ENCODE data around the gene ACP7.

The ACP7 gene

DNA sequence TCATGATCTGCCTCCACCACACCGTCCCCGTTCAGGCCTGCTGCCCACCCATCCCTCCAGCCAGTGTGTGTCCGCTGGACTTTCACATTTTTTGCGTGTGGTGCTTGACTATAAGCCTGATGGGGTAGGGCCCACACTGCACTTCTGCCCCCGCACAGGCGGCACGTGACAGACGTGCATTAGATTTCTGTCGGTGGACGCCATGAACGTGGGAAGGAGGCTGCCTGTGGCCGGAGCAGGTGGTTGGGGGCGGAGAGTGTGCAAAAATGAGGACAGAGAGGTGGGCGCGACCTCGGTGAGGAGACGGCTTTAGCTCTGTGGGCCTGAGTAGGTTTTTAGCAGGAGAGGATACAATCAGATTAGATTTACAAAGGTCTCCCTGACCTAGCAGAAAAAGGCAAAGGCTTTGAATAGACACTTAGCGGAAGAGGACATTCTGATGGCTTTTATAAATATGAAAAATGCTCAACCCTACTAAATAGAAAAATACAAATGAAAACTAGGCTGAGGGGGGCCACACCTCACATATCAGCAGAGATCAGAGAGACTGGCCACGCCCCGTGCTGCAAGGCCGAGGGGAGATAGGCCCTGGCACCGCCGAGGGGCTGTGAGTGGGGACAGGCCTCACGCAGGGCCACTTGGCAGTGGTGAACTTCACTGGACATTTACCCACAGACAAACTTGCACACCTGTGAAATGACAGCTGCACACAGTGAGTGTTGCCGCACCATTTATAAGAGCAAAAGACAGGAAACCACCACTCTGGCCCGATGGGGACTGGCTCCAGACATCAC, 66.8 kb downstream of the ACP7 start:
- no peak for DNase-seq

DNA sequence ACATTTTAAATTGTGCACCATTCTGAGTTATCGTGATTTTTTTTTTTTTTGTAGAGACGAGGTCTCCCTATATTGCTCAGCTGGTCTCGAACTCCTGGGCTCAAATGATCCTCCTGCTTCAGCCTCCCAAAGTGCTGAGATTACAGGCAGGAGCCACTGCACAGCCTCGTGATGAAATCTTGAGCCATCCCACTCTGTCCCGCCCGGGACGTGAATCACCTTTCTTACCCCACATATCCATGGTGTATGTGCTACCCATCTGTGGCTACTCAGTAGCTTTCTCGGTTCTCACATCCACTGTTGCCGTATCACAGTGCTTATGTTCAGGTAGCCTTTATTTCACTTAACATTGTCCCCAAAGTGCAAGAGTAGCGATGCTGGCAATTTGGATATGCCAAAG, 67.9 kb downstream of the ACP7 start:
- DNase-seq = no peak

DNA sequence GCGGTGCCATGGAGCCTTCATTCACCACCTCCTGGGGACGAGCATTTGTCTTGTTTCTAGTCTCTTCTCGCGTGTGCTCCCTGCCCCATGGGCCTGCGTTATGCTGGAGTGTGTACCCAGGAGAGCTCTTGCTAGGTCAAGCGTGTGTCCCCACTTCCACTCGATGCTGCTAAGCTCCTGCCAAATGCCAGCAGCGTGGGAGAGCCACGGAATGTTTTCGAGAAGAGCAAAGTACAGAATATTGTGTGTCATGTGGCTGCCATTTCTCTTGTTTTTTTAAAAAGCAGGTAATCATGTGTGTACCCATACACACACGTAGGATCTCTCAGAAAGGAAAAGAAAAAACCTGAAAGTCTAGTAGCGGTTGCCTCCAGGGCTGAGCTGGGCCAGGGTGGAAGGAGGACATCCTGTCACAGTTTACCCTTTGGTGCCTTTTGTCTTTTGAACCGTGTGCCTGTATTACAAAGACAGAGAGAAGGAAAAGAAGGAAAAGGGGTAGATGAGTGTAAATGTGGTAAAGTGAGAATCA, 70.0 kb downstream of the ACP7 start:
- no peak for DNase-seq

DNA sequence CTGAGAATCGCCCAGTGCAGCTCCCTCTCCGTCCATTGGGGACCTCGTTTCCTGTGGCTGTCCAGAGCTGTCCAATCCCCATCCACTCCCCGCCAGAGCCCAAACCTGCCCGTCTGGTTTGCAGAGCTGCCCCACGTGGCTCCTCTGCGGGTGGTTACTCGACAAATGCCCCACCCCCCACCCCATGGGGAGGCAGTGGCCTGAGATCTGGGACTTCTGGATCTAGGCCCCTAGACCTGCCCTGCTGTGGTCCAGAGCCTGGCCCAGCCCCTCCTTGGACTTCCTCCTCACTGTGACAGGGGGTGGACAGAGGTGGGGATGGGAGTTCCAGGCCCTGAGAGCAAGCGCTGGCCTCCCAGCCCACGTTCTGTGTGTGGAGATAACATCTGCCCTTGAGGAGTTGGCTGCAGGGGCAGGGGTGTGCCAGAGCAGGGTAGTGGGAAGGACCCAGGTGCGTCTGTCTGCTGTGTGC, 70.5 kb downstream of the ACP7 start:
- DNase-seq = peak; percentile 6

- no peak for DNase-seq
Observed at GRCh38 chr19:39155114-39155700, 71.0 kb downstream of the ACP7 start.

DNA sequence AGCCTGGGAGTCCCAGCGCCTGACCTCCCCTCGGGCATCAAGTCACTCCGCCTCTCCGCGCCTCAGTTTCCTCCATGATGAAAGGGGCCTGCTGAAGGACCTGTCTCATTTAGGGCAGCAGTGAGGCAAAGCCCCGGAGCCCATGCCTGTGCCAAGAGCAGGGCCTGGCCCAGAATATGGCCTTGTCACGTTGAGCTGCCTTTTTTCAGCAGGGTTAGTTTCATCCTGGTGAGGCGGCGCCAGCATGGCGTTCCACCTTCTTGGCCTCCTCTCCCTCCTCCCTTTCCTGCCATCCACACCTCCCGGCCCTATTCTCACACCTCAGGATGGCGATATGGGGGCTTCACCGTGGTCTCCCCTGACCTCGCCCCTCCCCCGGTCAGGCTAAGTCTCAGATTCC, 71.6 kb downstream of the ACP7 start:
- no peak for DNase-seq

DNA sequence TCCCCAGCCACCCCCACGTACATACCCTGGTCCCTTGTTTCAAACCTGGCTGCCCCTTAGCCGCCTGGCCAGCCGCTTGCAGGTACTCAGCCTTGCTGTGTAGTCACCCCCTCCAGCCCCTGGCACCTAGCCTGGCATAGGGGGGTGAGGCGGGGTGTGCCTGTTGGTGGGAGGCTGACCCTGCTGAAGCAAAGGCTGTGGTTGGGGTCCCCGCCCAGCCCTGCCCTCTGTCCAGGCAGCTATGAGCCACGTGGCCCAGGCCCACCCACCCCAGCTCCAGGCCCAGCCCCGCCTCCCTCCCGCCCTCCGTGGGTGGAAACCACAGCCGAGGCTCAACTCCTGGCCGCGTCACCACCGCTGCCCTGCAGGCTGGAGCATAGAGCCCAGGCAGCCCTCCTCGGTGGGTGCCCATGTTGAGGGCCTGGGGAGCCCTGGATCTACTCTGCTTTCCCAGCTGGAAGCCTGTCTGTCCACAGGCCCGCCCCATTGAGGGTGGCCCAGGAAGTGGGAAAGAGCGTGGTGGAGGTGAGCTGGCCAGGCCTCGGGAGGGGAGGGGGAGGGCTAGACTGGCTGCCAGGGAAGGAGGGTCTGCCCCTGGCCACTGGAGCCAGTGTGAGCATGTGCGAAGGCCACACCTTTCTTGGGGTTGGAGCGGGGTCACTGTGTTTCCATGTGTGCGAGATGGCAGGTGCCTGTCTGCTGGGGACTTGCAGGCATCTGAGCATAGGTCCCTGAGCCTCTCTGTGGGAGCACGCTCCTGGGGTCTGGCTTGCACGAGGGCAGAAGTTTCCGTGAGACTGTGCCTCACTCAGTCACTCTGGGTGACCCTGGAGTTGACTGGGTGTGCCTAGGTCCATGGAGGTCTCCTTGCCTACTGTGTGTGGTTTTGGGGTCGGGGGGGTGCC, 72.4 kb downstream of the ACP7 start:
- no peak for DNase-seq

DNA sequence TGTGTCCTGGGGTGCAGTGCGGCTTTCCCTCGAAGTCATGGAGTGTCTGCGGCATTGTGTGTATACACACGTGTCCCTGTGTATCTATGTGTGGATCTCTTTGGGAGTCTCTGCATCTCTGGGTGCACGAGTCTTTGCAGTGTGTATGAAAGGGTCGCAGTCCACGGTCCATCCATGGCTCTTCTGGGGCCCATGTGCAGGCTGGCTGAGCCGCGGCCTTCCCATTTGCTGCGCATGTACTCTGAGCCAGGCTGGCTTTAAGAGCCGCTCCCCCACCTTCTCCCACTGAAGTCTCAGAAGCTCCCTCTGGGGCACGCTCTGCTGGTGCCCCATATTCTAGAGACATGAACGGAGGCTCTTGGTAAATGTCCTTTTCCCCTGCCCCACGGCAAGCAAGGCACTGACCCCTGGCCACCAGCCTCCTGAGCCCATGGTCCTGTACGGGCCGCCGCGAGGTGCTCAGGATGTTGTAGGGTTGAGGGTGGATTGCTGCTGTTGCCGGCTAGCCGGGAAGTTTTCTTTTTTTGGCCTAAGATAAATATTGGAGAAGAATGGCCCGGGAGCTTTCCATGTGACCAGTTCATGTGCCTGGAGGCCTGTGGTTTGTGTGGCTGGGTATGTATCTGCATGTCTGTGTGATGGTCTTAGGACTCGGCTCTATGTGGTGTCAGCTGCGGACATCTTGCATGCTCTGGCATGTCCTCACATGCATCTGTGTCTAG, 73.3 kb downstream of the ACP7 start:
- no peak for DNase-seq

- no peak for DNase-seq
Observed at GRCh38 chr19:39157997-39158389, 73.8 kb downstream of the ACP7 start.

GRCh38 chr19:39158646-39159260, 74.6 kb downstream of the ACP7 start:
- no peak for DNase-seq

GRCh38 chr19:39160523-39160861, 76.3 kb downstream of the ACP7 start:
- no peak for DNase-seq

All from NCI-H69 (cell line).